Measurements from ENCODE around the gene ZDHHC14.

DNA sequence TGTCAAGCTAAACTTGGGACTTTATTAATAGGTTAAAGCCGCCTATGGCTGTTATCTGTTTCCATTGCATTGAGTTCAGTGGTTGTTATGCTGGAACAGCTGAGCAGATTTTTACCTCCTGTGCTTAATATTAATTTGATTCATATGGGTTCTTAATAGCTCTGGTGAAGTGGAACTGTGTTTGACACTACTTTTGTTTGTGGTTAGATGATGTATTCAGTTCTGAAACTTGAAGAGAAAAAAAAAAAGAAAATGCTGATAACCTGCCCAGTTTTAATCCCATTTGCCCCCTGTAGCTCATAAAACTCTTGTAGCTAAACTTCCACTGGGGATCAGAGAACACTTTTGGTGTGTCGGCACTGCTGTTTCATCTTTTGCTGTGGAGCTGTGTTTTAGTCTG is 117.8 kb downstream of the ZDHHC14 start:
- TF ChIP-seq, protein P1, sequence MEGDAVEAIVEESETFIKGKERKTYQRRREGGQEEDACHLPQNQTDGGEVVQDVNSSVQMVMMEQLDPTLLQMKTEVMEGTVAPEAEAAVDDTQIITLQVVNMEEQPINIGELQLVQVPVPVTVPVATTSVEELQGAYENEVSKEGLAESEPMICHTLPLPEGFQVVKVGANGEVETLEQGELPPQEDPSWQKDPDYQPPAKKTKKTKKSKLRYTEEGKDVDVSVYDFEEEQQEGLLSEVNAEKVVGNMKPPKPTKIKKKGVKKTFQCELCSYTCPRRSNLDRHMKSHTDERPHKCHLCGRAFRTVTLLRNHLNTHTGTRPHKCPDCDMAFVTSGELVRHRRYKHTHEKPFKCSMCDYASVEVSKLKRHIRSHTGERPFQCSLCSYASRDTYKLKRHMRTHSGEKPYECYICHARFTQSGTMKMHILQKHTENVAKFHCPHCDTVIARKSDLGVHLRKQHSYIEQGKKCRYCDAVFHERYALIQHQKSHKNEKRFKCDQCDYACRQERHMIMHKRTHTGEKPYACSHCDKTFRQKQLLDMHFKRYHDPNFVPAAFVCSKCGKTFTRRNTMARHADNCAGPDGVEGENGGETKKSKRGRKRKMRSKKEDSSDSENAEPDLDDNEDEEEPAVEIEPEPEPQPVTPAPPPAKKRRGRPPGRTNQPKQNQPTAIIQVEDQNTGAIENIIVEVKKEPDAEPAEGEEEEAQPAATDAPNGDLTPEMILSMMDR (IDR thresholded peaks at IDR 0.05), result no peak
- TF ChIP-seq POLR2A (IDR thresholded peaks at IDR 0.05), result no peak
